ENCODE measurements around the gene TSPAN16.
A peak's percentile ranks its signal among the peaks of the same experiment; 100 is the strongest.

Gene TSPAN16

GRCh38 chr19:11248852-11249251 is 47.1 kb upstream of the TSPAN16 start:
- no peaks in the 10 kb centered on the region for H3K27me3 ChIP-seq (ENCODE audit: control insufficient read depth in 1 of 2, insufficient read depth in 1 of 2, low read length in 2 of 2)
- no peak for DNase-seq
- H2AFZ ChIP-seq (ENCODE audit: low read depth, low read length) = no peak overlapping the region
- H3K14ac ChIP-seq (ENCODE audit: low read length in 2 of 2) = no peak overlapping the region
- peaks cover 50 to 67% of the 10 kb centered on the region in 2 experiments for H3K36me3 ChIP-seq (ENCODE audit: control insufficient read depth in 1 of 2, insufficient read depth in 2 of 2, low read depth in 1 of 2, low read length in 2 of 2)
- H2AK5ac ChIP-seq (ENCODE audit: low read length, severe bottlenecking) = no peak overlapping the region
- H3K4me2 ChIP-seq (ENCODE audit: low read length, poor library complexity, severe bottlenecking) = no peak overlapping the region
- no peak overlapping the region for H2BK5ac ChIP-seq (ENCODE audit: low read depth, low read length, poor library complexity, severe bottlenecking)
- H3K4me1 ChIP-seq (ENCODE audit: control insufficient read depth, insufficient read depth, low read depth, low read length) = no peaks in the 10 kb centered on the region
- no CpG with 5 or more reads among the region's 2 CpGs for WGBS
- H3K4me3 ChIP-seq (ENCODE audit: insufficient read depth in 1 of 2, low read depth in 1 of 2, low read length in 2 of 2) = no peak overlapping the region
- H4K8ac ChIP-seq (ENCODE audit: low read length) = no peak overlapping the region
- H3K27ac ChIP-seq (ENCODE audit: low read length, poor library complexity, severe bottlenecking) = no peak overlapping the region
- H3K79me1 ChIP-seq (replicated peaks; ENCODE audit: low read length, poor library complexity, severe bottlenecking) = no peaks in the 10 kb centered on the region
- no peak overlapping the region for H2BK12ac ChIP-seq (ENCODE audit: low read length in 2 of 2)
- no peak overlapping the region for H3K18ac ChIP-seq (ENCODE audit: low read depth in 1 of 2, low read length in 2 of 2)
- no peak overlapping the region for H2BK120ac ChIP-seq (ENCODE audit: low read depth, low read length)
- no peak overlapping the region for H2BK15ac ChIP-seq (ENCODE audit: low read depth, poor library complexity, severe bottlenecking)
- no peak overlapping the region for H3K23ac ChIP-seq (ENCODE audit: low read length in 2 of 2)
- H4K91ac ChIP-seq (ENCODE audit: low read length) = no peak overlapping the region
- H3K9ac ChIP-seq (ENCODE audit: low read length) = no peak overlapping the region
- H3K9me3 ChIP-seq (ENCODE audit: control insufficient read depth, low read length) = no peaks in the 10 kb centered on the region
- no peak overlapping the region for H3K4ac ChIP-seq (ENCODE audit: low read depth in 1 of 2, low read length in 2 of 2)

- H3K9ac ChIP-seq (ENCODE audit: low read length) = no peak overlapping the region
- H3K18ac ChIP-seq (ENCODE audit: low read depth in 1 of 2, low read length in 2 of 2) = no peak overlapping the region
- H3K4me2 ChIP-seq (ENCODE audit: low read length, poor library complexity, severe bottlenecking) = no peak overlapping the region
- no peaks in the 10 kb centered on the region for H3K9me3 ChIP-seq (ENCODE audit: control insufficient read depth, low read length)
- peaks cover 41 to 54% of the 10 kb centered on the region in 2 experiments for H3K36me3 ChIP-seq (ENCODE audit: control insufficient read depth in 1 of 2, insufficient read depth in 2 of 2, low read depth in 1 of 2, low read length in 2 of 2)
- H3K4me1 ChIP-seq (ENCODE audit: control insufficient read depth, insufficient read depth, low read depth, low read length) = peaks cover 2% of the 10 kb centered on the region
- H4K8ac ChIP-seq (ENCODE audit: low read length) = no peak overlapping the region
- H2AK5ac ChIP-seq (ENCODE audit: low read length, severe bottlenecking) = no peak overlapping the region
- no peak overlapping the region for H3K27ac ChIP-seq (ENCODE audit: low read length, poor library complexity, severe bottlenecking)
- H3K4ac ChIP-seq (ENCODE audit: low read depth in 1 of 2, low read length in 2 of 2) = no peak overlapping the region
- DNase-seq = no peak
- no peak overlapping the region for H4K91ac ChIP-seq (ENCODE audit: low read length)
- no peak overlapping the region for H2BK120ac ChIP-seq (ENCODE audit: low read depth, low read length)
- 98% methylated on average over 4 of the region's 4 CpGs for WGBS
- H3K4me3 ChIP-seq (ENCODE audit: insufficient read depth in 1 of 2, low read depth in 1 of 2, low read length in 2 of 2) = no peak overlapping the region
- H3K27me3 ChIP-seq (ENCODE audit: control insufficient read depth in 1 of 2, insufficient read depth in 1 of 2, low read length in 2 of 2) = no peaks in the 10 kb centered on the region
- H3K14ac ChIP-seq (ENCODE audit: low read length in 2 of 2) = no peak overlapping the region
- no peak overlapping the region for H2BK5ac ChIP-seq (ENCODE audit: low read depth, low read length, poor library complexity, severe bottlenecking)
- H2BK12ac ChIP-seq (ENCODE audit: low read length in 2 of 2) = no peak overlapping the region
- no peak overlapping the region for H2BK15ac ChIP-seq (ENCODE audit: low read depth, poor library complexity, severe bottlenecking)
- H3K79me1 ChIP-seq (replicated peaks; ENCODE audit: low read length, poor library complexity, severe bottlenecking) = peaks cover 6% of the 10 kb centered on the region
- H3K23ac ChIP-seq (ENCODE audit: low read length in 2 of 2) = no peak overlapping the region
- no peak overlapping the region for H2AFZ ChIP-seq (ENCODE audit: low read depth, low read length)
Measured at GRCh38 chr19:11251217-11251616, 44.7 kb upstream of the TSPAN16 start.

- Histone ChIP-seq H3K4me2 (ENCODE audit: low read length, poor library complexity, severe bottlenecking) (no peak overlapping the region), H3K4me1 (ENCODE audit: control insufficient read depth, insufficient read depth, low read depth, low read length) (peaks cover 4% of the 10 kb centered on the region), H2AFZ (ENCODE audit: low read depth, low read length) (no peak overlapping the region), H3K79me1 (replicated peaks; ENCODE audit: low read length, poor library complexity, severe bottlenecking) (peaks cover 6% of the 10 kb centered on the region), H3K4me3 (ENCODE audit: insufficient read depth in 1 of 2, low read depth in 1 of 2, low read length in 2 of 2) (no peak overlapping the region), H3K36me3 (ENCODE audit: control insufficient read depth in 1 of 2, insufficient read depth in 2 of 2, low read depth in 1 of 2, low read length in 2 of 2) (peaks cover 35 to 48% of the 10 kb centered on the region in 2 experiments), H3K9ac (ENCODE audit: low read length) (no peak overlapping the region), H4K8ac (ENCODE audit: low read length) (no peak overlapping the region), H2BK12ac (ENCODE audit: low read length in 2 of 2) (no peak overlapping the region), H2AK5ac (ENCODE audit: low read length, severe bottlenecking) (no peak overlapping the region), H3K4ac (ENCODE audit: low read depth in 1 of 2, low read length in 2 of 2) (no peak overlapping the region), H4K91ac (ENCODE audit: low read length) (no peak overlapping the region), H3K27ac (ENCODE audit: low read length, poor library complexity, severe bottlenecking) (no peak overlapping the region), H3K14ac (ENCODE audit: low read length in 2 of 2) (no peak overlapping the region), H2BK15ac (ENCODE audit: low read depth, poor library complexity, severe bottlenecking) (no peak overlapping the region), H2BK5ac (ENCODE audit: low read depth, low read length, poor library complexity, severe bottlenecking) (no peak overlapping the region), H3K18ac (ENCODE audit: low read depth in 1 of 2, low read length in 2 of 2) (no peak overlapping the region), H3K9me3 (ENCODE audit: control insufficient read depth, low read length) (no peaks in the 10 kb centered on the region), H3K23ac (ENCODE audit: low read length in 2 of 2) (no peak overlapping the region), H2BK120ac (ENCODE audit: low read depth, low read length) (no peak overlapping the region), H3K27me3 (ENCODE audit: control insufficient read depth in 1 of 2, insufficient read depth in 1 of 2, low read length in 2 of 2) (no peaks in the 10 kb centered on the region)
- WGBS = 81% methylated on average over 10 of the region's 11 CpGs
- no peak for DNase-seq
Measured at GRCh38 chr19:11251650-11252314, 44.2 kb upstream of the TSPAN16 start.

GRCh38 chr19:11252665-11253355 is 43.1 kb upstream of the TSPAN16 start:
- no peak overlapping the region for H4K91ac ChIP-seq (ENCODE audit: low read length)

More at GRCh38 chr19:11252665-11253355, 43.1 kb upstream of the TSPAN16 start:
- Histone ChIP-seq H3K9me3 (ENCODE audit: control insufficient read depth, low read length) (no peaks in the 10 kb centered on the region), H3K4me1 (ENCODE audit: control insufficient read depth, insufficient read depth, low read depth, low read length) (peaks cover 4% of the 10 kb centered on the region), H2BK15ac (ENCODE audit: low read depth, poor library complexity, severe bottlenecking) (peak overlapping the region; percentile 19), H3K27ac (ENCODE audit: low read length, poor library complexity, severe bottlenecking) (no peak overlapping the region), H3K79me1 (replicated peaks; ENCODE audit: low read length, poor library complexity, severe bottlenecking) (peaks cover 6% of the 10 kb centered on the region), H2BK5ac (ENCODE audit: low read depth, low read length, poor library complexity, severe bottlenecking) (no peak overlapping the region), H2AK5ac (ENCODE audit: low read length, severe bottlenecking) (no peak overlapping the region), H2BK120ac (ENCODE audit: low read depth, low read length) (no peak overlapping the region), H3K23ac (ENCODE audit: low read length in 2 of 2) (no peak overlapping the region), H3K9ac (ENCODE audit: low read length) (no peak overlapping the region), H3K18ac (ENCODE audit: low read depth in 1 of 2, low read length in 2 of 2) (no peak overlapping the region), H3K27me3 (ENCODE audit: control insufficient read depth in 1 of 2, insufficient read depth in 1 of 2, low read length in 2 of 2) (no peaks in the 10 kb centered on the region), H3K4me3 (ENCODE audit: insufficient read depth in 1 of 2, low read depth in 1 of 2, low read length in 2 of 2) (no peak overlapping the region), H2BK12ac (ENCODE audit: low read length in 2 of 2) (no peak overlapping the region), H3K36me3 (ENCODE audit: control insufficient read depth in 1 of 2, insufficient read depth in 2 of 2, low read depth in 1 of 2, low read length in 2 of 2) (peaks cover 29 to 38% of the 10 kb centered on the region in 2 experiments), H3K14ac (ENCODE audit: low read length in 2 of 2) (no peak overlapping the region), H3K4ac (ENCODE audit: low read depth in 1 of 2, low read length in 2 of 2) (no peak overlapping the region), H2AFZ (ENCODE audit: low read depth, low read length) (no peak overlapping the region), H3K4me2 (ENCODE audit: low read length, poor library complexity, severe bottlenecking) (no peak overlapping the region), H4K8ac (ENCODE audit: low read length) (no peak overlapping the region)
- no peak for DNase-seq
- 88% methylated on average over 13 of the region's 19 CpGs for WGBS
